Natural killer cell (primary cell): ENCODE data around the gene GREB1L. TPM values are rescaled to one million over a fixed set of nuclear protein-coding genes. Genes with fewer than 3 reads are reported as not detected.

Experiments
- ATAC-seq, 3 donors: fragments of 150-1000 bp in 2 of 3; fragments of 200-7000 bp in 1 of 3; cut with Tn5 transposase; 1 replicate in 1 of 3; 2 replicates in 2 of 3; pipeline ENCODE4 v1.10.0; 2021; ENCODE audit warnings: mild to moderate bottlenecking in 2 of 3, moderate library complexity in 2 of 3
- DNase-seq, 2 donors: peaks; one replicate each; pipeline versions ENCODE4 v3.0.0 to v3.0.0-alpha.2; 2013 to 2021; ENCODE audit warnings: mixed read lengths in 1 of 2
- H3K27ac ChIP-seq: one replicate; pipeline ENCODE4 v1.5.1; 2013; ENCODE audit warnings: mild to moderate bottlenecking, low read length
- H3K27me3 ChIP-seq: one replicate; pipeline ENCODE4 v1.6.1; 2013; ENCODE audit warnings: low read length; ENCODE audit not compliant: control insufficient read depth, insufficient read depth
- H3K36me3 ChIP-seq: one replicate; pipeline ENCODE4 v1.6.1; 2013; ENCODE audit warnings: low read length; ENCODE audit not compliant: control insufficient read depth, insufficient read depth
- H3K4me1 ChIP-seq: one replicate; pipeline ENCODE4 v1.6.1; 2013; ENCODE audit warnings: low read length; ENCODE audit not compliant: control insufficient read depth, insufficient read depth
- H3K4me3 ChIP-seq: one replicate; pipeline ENCODE4 v1.5.1; 2013; ENCODE audit warnings: low read length
- H3K9me3 ChIP-seq: one replicate; pipeline ENCODE4 v1.6.1; 2013; ENCODE audit warnings: low read length; ENCODE audit not compliant: control insufficient read depth, insufficient read depth
- H3K27ac Mint-ChIP-seq, 2 donors: one replicate each; pipeline ENCODE4 v1.8.0; 2022; ENCODE audit warnings: mild to moderate bottlenecking in 2 of 2, mixed read lengths in 2 of 2, moderate library complexity in 1 of 2
- H3K27me3 Mint-ChIP-seq, 2 donors: one replicate each; pipeline ENCODE4 v1.8.0; 2022; ENCODE audit warnings: low read depth in 2 of 2, mixed read lengths in 2 of 2
- H3K36me3 Mint-ChIP-seq: one replicate; pipeline ENCODE4 v1.8.0; 2022; ENCODE audit warnings: mixed read lengths
- H3K4me1 Mint-ChIP-seq, 2 donors: one replicate each; pipeline ENCODE4 v1.8.0; 2022; ENCODE audit warnings: mixed read lengths in 2 of 2
- H3K4me3 Mint-ChIP-seq: one replicate; pipeline ENCODE4 v1.8.0; 2022; ENCODE audit warnings: mild to moderate bottlenecking, moderate library complexity, mixed read lengths
- H3K9me3 Mint-ChIP-seq, 2 donors: one replicate each; pipeline ENCODE4 v1.8.0; 2022; ENCODE audit warnings: mixed read lengths in 2 of 2
- WGBS: methylation state at CpG from one replicate; pipeline ENCODE4 v1.1.7; 2013; ENCODE audit warnings: missing lambda C conversion rate; ENCODE audit not compliant: insufficient coverage; 5-methylcytosine and 5-hydroxymethylcytosine counted together
- intact Hi-C: fragments of 100-400 bp; cut with micrococcal nuclease; formaldehyde crosslinking; loops from one replicate; pipeline ENCODE4 v1.14.2; 2022
- total RNA-seq, 4 donors: library from RNA; stranded (reverse); fragments of 120-200 nt in 1 of 4; gene quantifications; one replicate each; pipeline versions ENCODE4 v1.2.3 to v1.2.4, GENCODE V29; 2013 to 2022
- TF ChIP-seq, protein P1 (sequence below): fragments of 200-600 bp; IDR thresholded peaks from one replicate; pipeline ENCODE4 v1.8.0; 2022; ENCODE audit warnings: antibody characterized with exemption

Gene GREB1L
- total RNA-seq, 3 donors from 2014 or later (not counting 1 experiment from before 2014, with no cell fraction given): not detected

DNA sequence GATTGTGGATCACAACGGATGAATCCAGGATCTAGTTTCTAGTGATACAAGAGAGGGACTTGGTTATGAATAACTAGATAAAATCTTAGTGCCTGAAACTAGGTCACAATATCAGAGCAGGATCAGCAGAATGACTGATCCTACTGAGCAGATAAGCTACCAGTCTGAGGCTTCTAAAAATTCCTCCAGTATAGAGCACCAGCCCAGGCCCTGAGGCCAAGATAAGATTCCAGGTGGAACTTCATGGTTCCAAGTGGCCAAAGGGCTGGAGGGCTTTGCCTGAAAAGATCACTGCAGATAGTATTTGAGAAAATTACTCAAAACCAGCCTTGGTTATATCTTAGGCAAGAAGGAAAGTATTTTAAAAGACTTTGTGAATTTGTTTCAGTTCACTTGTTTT, 162.4 kb downstream of the GREB1L start:
- Mint-ChIP-seq H3K4me3 (no peak overlapping the region), H3K36me3 (no peaks in the 10 kb centered on the region)
- 84% methylated on average over 1 of the region's 1 CpG for WGBS

DNA sequence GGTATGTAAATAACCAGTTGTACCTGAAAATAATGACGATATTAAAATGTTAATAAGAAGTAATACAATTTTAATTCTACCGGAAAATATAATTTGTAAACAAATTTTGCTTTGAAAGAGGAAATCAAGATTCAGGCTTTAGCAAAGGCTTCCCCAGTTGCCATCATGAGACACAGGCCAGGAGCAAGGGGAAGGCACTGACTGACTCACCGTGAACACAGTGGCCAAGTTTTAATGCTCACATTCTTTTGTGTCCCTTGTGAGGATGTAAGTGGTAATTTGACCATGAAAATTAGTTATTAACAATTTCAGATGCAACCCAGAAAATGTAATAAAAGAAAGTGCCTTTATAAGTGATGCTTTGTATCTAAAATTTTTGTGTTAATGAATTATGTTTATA, 164.1 kb downstream of the GREB1L start:
- H3K27ac Mint-ChIP-seq: no peak overlapping the region
- no peak overlapping the region for H3K27ac ChIP-seq
- H3K36me3 Mint-ChIP-seq: no peaks in the 10 kb centered on the region
- no peak for DNase-seq
- peaks cover 0 to 5% of the 10 kb centered on the region in 2 donors for H3K27me3 Mint-ChIP-seq
- WGBS: 100% methylated on average over 2 of the region's 3 CpGs
- no peaks in the 10 kb centered on the region for H3K36me3 ChIP-seq
- H3K9me3 ChIP-seq: no peaks in the 10 kb centered on the region
- H3K4me3 Mint-ChIP-seq: no peak overlapping the region
- H3K9me3 Mint-ChIP-seq: no peaks in the 10 kb centered on the region
- intact Hi-C loops: no loop called here
- H3K27me3 ChIP-seq: no peaks in the 10 kb centered on the region
- ATAC-seq: no peak
- TF ChIP-seq, protein P1, sequence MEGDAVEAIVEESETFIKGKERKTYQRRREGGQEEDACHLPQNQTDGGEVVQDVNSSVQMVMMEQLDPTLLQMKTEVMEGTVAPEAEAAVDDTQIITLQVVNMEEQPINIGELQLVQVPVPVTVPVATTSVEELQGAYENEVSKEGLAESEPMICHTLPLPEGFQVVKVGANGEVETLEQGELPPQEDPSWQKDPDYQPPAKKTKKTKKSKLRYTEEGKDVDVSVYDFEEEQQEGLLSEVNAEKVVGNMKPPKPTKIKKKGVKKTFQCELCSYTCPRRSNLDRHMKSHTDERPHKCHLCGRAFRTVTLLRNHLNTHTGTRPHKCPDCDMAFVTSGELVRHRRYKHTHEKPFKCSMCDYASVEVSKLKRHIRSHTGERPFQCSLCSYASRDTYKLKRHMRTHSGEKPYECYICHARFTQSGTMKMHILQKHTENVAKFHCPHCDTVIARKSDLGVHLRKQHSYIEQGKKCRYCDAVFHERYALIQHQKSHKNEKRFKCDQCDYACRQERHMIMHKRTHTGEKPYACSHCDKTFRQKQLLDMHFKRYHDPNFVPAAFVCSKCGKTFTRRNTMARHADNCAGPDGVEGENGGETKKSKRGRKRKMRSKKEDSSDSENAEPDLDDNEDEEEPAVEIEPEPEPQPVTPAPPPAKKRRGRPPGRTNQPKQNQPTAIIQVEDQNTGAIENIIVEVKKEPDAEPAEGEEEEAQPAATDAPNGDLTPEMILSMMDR: no peak
- no peaks in the 10 kb centered on the region for H3K4me1 ChIP-seq
- no peaks in the 10 kb centered on the region for H3K4me1 Mint-ChIP-seq
- H3K4me3 ChIP-seq: no peak overlapping the region

More for the DNA sequence above, 162.4 kb downstream of the GREB1L start:
- no peaks in the 10 kb centered on the region for H3K4me1 Mint-ChIP-seq
- peaks cover 0 to 8% of the 10 kb centered on the region in 2 donors for H3K27me3 Mint-ChIP-seq
- H3K9me3 Mint-ChIP-seq: no peaks in the 10 kb centered on the region
- H3K4me3 ChIP-seq: no peak overlapping the region
- H3K27ac Mint-ChIP-seq: no peak overlapping the region
- no peaks in the 10 kb centered on the region for H3K36me3 ChIP-seq
- TF ChIP-seq, protein P1: no peak
- no peaks in the 10 kb centered on the region for H3K9me3 ChIP-seq
- intact Hi-C loops: no loop called here
- H3K27ac ChIP-seq: no peak overlapping the region
- no peaks in the 10 kb centered on the region for H3K4me1 ChIP-seq
- ATAC-seq (no peak), DNase-seq (no peak)
- H3K27me3 ChIP-seq: no peaks in the 10 kb centered on the region

DNA sequence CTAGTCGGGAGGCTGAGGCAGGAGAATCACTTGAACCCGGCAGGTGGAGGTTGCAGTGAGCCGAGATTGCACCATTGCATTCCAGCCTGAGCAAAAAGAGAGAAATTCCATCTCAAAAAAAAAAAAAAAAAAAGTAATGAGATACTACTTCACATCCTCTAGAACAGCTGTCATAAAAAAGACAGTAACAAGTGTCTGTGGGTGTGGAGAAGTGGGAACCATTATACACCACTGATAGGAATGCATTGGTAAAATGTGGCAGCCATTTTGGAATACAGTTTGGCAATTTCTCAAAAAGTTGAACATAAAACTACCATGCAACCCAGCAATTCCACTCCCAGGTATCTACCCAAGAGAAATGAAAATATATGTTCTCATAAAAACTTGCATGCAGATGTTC, 166.6 kb downstream of the GREB1L start:
- H3K27me3 Mint-ChIP-seq: no peaks in the 10 kb centered on the region
- H3K4me1 ChIP-seq: no peaks in the 10 kb centered on the region
- no peak overlapping the region for H3K27ac Mint-ChIP-seq
- no peak for DNase-seq
- H3K27ac ChIP-seq: no peak overlapping the region
- H3K27me3 ChIP-seq: no peaks in the 10 kb centered on the region
- no peaks in the 10 kb centered on the region for H3K9me3 Mint-ChIP-seq
- H3K4me1 Mint-ChIP-seq: no peaks in the 10 kb centered on the region
- WGBS: 92% methylated on average over 3 of the region's 3 CpGs
- H3K4me3 ChIP-seq: no peak overlapping the region
- H3K36me3 ChIP-seq: no peaks in the 10 kb centered on the region
- TF ChIP-seq, protein P1: no peak
- ATAC-seq: no peak
- no peaks in the 10 kb centered on the region for H3K9me3 ChIP-seq
- intact Hi-C loops: no loop called here
- no peak overlapping the region for H3K4me3 Mint-ChIP-seq
- no peaks in the 10 kb centered on the region for H3K36me3 Mint-ChIP-seq

DNA sequence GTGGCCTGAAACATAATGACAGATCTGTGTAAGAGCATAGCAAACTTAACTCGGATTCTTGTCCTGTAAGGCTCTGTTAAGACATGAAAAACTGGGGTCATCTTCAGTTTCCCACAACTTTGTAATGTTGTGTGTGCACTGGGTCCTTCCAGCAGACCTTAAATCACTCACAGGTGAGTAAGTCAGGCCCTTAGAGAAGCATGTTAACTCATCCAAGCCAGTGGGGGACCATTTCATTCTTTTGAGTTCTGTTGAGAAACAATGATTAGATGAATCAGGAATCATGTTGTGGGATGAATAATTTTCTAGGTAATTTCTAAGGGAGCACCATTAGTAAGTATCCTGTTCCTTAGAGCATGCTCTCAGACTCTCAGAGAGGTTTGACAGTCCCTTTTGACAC, 191.4 kb downstream of the GREB1L start:
- 88% methylated on average over 1 of the region's 1 CpG for WGBS
- intact Hi-C loops: no loop called here
- H3K4me3 Mint-ChIP-seq: no peak overlapping the region
- no peak overlapping the region for H3K4me3 ChIP-seq
- no peaks in the 10 kb centered on the region for H3K9me3 ChIP-seq
- H3K27ac ChIP-seq: no peak overlapping the region
- DNase-seq: no peak
- no peak overlapping the region for H3K27ac Mint-ChIP-seq
- TF ChIP-seq, protein P1: no peak
- no peak for ATAC-seq
- no peaks in the 10 kb centered on the region for H3K36me3 Mint-ChIP-seq
- H3K36me3 ChIP-seq: no peaks in the 10 kb centered on the region
- no peaks in the 10 kb centered on the region for H3K4me1 ChIP-seq
- H3K9me3 Mint-ChIP-seq: peaks cover 0 to under 1% of the 10 kb centered on the region in 2 donors
- H3K27me3 ChIP-seq: no peaks in the 10 kb centered on the region
- H3K27me3 Mint-ChIP-seq: peaks cover 7 to 20% of the 10 kb centered on the region in 2 donors
- H3K4me1 Mint-ChIP-seq: no peaks in the 10 kb centered on the region
